Endometrium (tissue), 2 donors: Measurements from ENCODE around the gene GRIK3.

Experiments
- FAIRE-seq: peaks from 2 replicates; lab custom pipeline; 2012; peaks lifted over from hg19 to GRCh38; lab: Jason Lieb, UNC
- donor health status: control.
- donor health status: control.

GRIK3 gene

DNA sequence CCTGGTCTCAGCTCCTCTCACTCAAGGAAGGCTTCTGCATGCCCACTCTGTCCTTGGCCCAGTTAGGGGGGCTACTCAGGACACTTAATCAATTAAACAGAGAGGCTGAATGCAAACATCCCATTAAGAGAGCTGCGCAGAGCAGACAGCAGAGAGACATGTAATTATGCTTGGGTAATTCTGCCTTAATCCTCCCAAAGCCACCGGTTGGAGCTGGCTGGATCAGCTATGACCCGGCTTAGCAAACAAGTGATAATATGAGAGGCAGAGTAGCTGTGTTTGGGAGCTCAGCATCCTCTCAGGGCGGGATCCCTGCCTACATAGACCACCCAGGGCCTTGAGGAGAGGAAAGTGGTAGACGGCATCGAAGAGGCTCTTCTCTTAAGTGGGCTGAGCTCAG is 183.2 kb downstream of the GRIK3 start:
- no peak for FAIRE-seq

DNA sequence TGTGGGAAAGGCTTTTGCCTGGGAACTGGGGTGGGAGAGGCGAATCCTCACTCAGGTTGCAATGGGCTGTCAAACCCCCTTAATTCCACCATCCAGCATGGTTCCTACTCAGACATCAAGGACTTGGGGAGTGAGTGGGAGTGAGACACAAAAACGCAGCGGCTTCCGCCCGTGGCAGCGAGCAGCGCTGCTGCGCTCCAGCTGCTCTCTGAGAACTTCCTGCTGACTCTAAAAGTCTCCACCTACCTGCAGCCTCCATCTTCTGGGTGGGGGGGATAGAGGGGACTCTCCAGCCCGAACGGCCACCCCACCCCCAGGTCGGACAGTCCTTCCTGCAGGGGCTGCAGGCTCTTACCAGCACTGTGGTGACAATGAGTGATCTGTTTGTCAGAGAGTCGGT is 184.4 kb downstream of the GRIK3 start:
- FAIRE-seq, result no peak

DNA sequence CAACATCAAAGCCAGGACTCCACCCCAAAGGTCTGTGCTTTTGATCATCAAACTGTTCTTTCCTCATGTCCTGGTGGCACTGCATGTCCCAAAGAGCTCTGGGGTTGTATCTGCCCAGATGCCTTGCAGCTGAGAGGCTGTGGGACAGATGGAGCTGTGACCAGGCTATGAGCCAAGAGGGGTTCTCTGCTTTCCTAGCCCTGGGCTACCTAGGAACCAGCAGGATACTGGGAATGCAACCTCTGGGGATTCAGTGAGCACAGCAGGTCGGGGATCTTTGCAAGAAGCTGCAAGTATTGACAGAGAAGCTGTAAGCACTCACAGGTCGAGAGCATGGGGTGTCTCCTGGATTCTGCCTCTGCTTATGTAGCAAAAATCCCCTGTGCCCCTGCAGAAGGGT is 186.6 kb downstream of the GRIK3 start:
- no peak for FAIRE-seq

DNA sequence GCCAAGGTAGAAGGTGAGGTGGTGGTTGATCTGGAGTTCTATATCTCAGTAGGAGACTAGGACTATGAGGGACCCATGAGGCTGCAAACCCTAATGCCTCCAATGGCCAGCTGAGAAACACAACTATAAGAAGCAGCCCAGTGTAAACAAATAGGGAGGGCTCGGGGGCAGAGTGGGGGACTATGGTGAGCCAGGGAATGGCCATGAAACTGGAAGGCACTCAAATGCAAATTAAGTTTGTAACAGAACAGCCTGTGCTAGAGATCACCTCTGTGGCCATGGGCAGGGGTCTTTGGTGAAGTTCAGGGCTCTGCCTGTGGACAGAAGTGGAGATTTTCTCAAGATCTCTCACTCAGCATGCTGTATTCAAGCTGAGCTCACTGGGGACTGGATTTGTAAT is 187.1 kb downstream of the GRIK3 start:
- no peak for FAIRE-seq

DNA sequence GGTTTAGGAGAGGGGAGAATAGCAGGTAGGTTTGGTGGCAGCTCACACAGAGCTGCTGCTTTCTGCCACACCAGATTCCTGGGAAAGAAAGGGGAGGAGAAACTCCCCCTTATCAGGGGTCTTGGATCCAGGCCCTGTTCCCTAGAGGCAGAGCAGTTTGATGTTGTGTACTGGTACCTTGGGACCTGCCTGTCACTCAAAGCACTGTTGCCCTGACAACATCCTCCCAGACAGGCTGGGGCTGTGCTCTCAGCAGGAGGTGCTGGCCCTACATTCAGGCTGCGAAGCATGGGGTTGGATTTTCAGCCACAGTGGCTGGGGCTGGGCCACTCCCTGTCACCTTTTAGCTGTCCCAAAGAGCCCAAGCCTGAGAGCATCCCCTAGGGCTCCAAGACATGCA is 188.0 kb downstream of the GRIK3 start:
- FAIRE-seq, result no peak

DNA sequence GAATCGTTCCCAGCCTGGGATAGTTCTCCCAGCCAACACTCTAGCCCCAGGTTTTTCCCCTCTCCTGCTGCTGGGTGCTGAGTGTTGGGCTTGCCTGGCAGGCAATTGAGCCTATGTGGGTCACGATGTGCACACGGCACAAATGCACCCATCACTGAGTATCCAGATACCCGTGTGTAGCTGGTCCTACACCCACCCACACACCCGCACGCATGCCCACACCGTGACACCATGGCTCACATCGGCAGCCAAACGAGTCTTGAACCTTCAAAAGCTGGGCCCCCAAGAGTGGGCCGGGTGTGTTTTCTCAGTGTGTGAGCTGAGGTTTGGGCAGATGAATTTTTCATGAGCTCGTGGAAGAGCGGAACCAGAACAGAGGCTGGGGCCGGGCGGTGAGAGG is 188.5 kb downstream of the GRIK3 start:
- FAIRE-seq, result no peak

DNA sequence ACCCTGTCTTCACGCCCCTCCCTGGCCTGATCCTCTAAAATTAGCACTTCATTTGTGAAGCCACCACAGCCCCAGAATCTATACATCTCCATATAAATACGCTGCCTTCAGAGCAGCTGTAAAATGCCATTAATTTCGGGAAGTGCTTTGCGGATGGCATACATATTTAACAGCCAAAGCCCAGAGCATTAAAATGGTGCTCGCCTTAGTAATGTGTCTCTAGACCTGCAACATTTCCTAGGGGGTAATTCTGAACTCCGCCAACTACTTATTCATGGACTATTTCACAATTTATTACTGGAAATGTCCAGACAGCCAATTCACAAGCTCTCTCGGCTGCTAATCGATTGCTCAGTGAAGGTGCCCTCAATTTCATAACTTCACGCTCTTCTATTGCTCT is 189.4 kb downstream of the GRIK3 start:
- FAIRE-seq, result no peak

DNA sequence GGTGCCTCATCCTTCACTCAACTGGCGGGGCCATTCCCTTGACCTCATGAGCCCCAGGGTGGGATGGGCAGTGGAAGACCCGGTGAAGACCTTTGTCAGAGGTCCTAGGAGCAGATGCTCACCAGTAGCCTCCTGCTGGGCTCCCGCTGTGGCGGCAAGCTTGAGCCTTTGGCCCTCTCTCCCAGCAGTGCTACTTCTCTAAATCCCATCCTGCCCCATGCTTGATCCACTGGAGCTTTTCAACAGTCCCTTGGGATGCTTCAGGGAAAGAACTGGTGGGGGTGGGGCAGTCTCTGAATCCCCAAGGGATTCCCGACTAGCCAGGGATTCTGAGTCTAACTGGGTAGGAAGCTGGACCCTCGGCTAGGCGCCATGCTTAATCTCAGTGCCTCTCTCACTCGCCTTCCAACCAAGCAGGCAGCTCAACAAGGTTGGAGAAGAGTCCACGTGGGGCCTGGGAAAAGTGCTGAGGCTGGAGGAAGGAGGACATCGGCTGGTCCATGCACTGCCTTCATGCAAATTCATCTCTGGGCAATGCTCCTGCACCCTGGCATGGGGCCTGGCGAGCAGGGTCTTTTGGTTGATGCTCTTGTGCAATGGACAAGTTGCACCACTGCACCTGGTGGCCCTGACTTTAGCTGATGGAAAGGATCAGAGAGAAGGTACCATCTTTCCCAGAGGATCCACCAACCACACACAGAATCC is 190.3 kb downstream of the GRIK3 start:
- no peak for FAIRE-seq

DNA sequence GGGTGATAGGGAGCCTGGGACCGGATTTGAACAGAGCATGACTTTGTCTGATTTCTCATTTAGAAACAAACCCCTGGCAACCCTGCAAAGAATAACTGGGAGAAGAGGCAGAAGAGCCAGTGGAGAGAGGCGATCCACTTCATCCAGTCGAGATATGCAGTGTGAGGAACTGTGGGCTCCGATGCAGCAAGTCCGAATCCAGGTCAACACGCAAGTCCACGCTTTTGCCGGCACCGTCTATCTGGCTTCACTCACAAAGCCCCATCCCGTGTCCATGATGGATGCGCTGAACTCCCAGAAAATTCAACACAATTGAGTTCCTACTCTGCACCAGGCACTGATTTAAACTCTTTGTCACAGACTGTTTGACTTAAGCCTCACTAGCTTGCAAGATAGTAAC is 191.3 kb downstream of the GRIK3 start:
- FAIRE-seq, result no peak

DNA sequence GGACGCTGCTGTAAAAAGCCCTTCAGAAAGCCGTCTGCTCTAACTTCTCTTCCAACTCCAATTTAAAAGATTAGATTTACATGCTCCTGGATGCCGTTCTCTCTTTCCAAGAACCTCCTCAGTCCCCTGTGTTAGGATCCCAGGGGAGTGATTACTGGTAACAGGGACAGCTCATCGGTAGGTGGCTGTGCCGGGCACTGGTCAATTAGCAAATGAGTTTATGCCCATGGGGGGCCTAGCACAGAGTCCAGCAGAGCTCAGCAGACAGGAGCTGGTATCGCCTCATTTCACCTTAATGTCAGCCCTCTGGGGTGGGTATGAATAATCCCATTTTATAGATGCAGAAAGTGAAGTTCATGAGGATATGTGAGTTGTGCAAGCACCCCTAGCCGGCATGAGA is 191.9 kb downstream of the GRIK3 start:
- FAIRE-seq, result no peak

DNA sequence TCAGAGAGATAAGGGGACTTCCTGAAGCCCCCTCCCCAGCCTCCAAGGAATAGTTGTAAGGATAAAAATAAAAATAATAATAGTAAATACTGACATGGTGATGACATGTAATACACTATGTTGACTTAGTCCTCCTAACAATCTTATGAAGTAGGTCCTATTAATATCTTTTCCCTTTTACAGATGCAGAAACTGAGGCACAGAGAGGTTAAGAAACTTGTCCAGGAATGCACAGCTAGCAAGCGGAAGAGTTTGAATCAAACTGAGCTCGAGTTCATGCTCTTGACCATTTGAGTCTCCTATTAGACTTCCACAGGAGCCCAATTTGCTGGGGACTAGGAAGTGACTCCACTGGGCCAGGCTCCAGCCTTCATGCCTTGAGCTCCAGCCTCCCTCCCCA is 194.8 kb downstream of the GRIK3 start:
- FAIRE-seq, result no peak

DNA sequence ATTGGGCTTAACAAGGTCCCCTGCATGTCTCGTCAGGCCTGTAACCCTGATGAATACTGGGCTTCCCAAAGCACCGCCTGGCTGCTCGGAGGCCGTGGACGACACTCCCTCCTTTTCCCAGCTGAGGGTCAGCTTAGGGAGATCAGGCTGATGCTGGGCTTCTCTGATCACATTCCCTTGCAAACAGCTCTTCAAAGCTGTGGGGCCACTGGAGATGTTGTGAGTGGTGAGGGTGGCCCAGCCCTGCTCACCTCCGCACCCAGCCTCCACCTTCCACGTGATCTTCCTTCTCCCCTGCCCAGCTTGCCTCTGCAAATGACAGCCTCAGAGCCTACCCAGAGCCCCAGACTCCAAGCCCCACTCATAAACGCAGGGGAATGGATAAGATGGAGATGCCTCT is 195.4 kb downstream of the GRIK3 start:
- FAIRE-seq, result no peak

DNA sequence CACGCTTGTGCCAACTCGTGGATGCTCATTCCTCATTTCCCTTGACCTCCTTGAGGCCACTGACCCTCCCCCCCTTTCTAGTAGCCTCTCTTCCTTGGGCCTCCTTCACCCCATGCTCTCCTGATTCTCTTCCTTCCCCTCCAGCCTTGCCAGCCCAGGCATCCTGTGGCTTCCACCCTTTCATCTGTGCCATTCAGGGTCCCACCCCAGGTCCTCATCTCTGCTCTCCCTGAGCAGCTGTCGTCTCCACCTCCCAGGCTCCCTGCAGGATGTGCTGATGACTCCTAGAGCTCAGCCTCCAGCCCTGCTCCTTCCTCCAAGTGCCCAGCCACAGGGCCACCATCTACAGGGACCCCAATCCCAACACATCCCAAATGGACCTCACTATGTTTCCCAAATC is 197.4 kb downstream of the GRIK3 start:
- no peak for FAIRE-seq

DNA sequence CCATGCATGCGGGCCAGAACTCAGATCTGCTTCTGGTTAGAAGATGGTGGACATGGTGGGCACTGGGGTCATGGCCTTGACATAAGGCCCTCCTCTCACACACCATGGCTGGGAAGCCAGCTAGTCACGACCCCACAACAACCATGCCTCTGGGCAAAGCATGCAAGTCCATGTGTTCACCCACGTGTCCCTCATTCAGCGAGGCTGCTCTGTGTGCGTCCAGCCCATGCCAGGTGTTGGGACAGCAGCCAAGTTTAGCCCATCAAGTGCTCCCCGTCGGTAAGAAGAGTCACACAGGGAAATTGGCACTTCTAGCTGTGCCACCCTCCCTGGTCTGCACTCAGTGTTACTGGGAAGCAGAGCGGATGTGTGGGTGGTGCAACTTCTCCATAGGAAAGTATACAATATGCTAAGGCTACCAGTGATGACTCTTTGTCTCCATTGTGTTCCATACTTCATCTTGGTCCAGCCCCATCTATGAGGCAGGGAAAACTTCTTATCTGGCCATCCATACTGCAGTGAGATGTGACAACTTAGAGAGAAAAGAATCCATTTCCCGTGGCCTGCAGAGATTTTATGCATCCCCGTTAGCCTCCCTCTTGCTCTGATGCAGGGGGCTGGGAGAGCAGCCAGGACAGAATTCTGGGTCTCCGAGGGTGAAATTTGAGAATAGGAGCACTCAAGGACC is 198.0 kb downstream of the GRIK3 start:
- FAIRE-seq, result no peak

DNA sequence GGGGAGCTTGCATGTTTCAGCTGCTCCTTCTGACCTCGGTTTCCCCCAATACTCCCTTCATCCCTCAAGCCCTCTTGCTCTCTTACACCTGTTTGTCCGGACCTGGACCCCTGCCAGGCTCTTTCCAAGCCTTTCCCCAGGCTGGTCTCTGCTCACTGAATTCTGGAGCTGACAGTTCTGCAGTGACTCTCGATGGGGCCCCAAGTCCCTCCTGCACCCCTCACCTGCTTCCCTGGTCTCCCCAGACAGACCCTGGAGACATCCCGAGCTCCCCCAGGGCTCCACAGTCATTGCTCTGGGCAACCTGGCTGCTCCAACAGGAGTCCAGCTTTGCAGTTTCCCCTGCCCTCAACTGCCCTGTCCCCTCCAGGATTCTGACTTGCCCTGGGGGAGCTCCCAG is 198.6 kb downstream of the GRIK3 start:
- no peak for FAIRE-seq

DNA sequence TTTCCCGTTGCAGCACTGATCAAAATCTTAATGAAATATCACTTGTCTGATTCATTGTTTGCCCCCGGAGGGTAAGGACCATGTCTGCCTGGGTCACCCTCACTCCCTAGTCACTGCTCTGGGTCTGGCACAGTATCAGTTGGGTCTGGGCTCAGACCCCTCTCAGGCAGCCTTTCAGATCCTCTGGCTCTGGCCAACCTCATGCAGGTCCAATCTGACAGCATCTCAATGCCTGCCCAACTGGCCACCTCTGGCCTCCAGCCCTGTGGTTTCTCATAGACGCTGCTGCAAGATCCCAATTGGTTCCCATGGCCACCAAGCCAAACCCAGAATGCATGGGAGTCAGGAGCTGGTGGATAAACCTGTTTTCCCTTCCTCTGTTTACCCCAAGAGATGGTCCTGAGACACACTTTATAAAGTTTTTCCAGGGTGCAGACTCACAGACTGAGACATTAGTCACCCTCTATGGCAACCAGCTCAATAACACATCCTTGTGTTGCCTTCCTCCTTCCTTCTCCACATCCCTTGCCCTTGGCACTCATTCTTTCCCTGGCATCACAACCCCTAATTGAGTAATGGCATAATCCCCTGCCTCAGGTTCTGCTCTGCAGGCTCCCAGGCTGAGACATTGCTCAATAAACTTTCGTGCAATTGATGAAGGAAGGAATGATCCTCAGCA is 199.2 kb downstream of the GRIK3 start:
- no peak for FAIRE-seq

DNA sequence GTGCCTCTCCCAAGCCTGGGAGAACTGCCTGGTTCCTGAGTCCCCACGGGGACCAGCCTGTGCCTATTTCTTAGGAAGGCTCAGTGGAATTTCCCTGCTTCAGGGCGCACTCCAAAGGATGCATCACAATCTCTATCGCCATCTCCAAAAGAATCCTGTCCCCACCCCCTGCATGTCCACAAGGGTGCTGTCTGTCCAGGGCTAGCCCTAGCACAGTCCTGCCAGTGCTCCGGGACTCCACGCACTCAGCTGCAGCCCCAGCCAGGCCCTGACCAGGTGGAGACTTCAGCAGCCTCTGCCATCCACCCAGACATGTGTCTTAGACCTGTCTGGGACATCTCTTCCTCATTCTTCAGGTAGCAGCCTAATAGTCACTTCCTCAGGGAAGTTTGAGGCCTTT is 199.7 kb downstream of the GRIK3 start:
- FAIRE-seq, result no peak

DNA sequence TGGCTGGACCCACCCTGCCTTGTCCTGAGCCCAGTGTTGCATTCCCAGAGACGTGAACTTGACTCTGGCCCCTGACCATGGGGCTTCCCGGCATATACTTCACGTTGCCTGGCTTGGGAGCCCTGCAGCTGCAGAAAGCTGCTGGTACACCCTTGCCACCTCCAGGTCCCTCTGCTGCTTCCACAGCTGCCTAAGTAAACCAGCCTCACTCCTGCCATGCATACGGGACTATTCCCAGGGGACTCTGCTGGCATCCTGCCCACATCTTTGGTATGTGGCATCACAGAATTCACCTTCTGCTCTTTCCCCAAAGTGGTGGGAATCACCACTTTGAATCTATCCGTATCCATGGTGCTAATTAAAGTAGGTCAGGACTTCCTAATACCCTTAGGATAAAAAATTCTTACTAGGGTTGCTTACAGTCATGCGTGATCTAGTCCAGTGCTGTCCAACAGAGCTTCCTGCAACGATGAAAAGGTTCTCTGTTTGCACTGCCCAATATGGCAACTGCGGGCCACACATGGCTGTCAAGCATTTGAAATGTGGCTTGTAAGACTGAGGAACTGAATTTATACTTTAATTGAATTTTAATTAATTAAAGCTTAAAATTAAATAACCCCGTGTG is 203.0 kb downstream of the GRIK3 start:
- no peak for FAIRE-seq

DNA sequence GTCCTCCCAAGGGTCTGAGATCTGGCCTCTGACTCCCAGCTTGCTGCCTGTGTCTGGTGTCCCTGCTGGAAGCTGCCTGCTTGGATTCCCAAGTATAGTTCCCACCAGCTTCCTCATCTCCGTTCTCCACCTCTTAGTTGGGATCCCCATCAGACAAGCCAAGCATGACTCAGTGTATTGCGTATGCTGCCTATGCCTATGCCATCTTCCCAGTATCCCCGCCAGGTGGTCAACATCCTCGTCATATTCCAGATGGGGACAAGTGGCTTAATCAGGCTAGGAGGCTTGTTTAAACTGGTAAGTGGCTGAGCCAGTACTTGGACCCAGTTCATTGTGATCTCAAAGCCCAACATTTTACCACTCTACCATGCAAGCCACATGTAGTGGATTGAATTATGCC is 204.4 kb downstream of the GRIK3 start:
- no peak for FAIRE-seq

DNA sequence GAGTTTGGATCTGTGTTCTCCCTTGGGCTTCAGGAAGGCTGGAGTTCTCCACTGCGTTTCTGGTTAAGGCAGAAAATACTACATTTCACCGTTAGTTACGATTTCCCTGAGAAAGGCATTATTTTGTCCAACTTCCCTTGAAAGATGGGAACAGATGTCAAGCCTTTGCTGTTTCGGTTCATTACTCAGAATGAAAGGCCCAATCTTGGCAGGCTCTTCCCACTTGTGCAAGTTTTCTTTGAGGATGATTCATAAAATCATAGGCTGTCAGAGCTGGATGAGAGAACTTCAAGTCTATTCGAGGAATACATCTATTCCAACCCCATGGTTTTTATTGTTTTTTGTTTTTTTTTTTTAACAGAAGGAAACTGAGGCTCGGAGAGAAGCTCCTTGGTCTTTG is 205.2 kb downstream of the GRIK3 start:
- no peak for FAIRE-seq

DNA sequence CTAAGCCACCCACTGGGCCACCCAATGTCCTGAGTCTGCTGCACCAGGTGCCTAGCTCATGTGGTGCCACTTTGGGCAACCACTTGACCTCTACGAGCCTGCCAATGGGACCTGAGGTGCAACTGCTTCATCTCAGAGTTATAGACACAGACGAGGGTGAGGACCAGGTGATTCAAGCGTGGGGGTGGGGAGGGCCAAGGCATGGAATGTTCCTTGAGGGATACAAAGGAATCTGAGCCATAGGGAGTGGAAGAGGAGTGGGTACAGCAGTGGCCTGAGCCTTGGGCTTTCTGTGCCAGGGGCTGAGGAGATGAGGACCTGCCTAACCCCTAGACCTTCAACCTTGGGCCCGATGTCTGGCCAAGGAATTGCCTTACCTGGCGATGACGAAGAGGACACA is 209.1 kb downstream of the GRIK3 start:
- FAIRE-seq, result no peak

DNA sequence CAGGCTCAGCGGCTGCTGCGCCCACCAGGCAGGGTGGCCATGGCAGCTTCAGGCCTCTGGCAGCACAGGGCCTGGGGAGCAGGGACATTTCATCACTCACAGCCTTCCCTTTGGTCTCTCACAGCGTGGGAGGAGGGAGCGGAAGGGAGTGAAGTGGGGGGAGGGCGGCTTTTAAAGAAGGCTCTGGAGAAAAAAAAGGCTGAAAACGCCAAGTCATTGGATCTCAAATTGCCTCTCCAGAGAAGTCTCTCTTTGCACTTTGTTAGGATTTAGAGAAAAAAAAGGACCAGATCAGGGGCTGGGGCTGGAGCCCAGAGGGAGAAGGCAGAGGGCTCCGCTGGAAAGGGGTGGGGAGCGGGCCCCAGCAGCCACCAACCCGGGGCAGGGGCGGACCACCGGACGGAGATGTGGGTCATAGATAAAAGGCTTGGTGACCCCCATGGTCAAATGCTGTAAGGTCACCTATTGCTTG is 209.9 kb downstream of the GRIK3 start:
- FAIRE-seq, result no peak

DNA sequence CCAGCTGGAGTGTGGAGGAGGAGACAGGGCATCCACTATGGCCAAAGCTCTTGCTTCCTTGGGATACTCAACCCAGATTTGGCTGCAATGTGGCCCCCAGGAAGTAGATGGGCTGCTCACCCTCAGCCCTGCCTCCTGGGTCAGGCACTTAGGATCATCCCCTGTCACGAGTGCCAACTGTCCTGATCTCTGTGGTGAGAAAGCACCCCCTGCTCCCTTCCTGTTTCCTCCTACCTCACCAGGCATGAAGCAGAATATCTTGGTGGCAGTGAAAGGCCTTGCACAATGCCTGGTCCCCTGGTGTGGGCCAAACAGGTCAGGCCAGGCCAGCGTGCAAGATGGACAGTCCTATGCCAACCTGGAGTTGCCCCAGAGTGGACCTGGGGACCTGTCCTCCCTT is 211.7 kb downstream of the GRIK3 start:
- FAIRE-seq, result no peak
